Endometrial microvascular endothelial cells (primary cell): ENCODE data around the gene GJB2. TPM values are rescaled to one million over a fixed set of nuclear protein-coding genes. Genes with fewer than 3 reads are reported as not detected.

Experiments used
- in situ Hi-C: cut with HindIII; loops from 2 replicates; pipeline ENCODE4 v1.10.0; 2017; ENCODE audit warnings: low sequenced_read_pairs, low pct_unique_long_range_greater_than_20kb; ENCODE audit errors: inconsistent ontology term
- total RNA-seq: library from RNA; depleted of rRNA; stranded (reverse); fragments of >200 nt; gene quantifications from one replicate; pipeline ENCODE4 v1.2.3, GENCODE V29; 2015; ENCODE audit errors: inconsistent ontology term

The GJB2 gene
- total RNA-seq, 1 donor from 2014 or later = not detected

DNA sequence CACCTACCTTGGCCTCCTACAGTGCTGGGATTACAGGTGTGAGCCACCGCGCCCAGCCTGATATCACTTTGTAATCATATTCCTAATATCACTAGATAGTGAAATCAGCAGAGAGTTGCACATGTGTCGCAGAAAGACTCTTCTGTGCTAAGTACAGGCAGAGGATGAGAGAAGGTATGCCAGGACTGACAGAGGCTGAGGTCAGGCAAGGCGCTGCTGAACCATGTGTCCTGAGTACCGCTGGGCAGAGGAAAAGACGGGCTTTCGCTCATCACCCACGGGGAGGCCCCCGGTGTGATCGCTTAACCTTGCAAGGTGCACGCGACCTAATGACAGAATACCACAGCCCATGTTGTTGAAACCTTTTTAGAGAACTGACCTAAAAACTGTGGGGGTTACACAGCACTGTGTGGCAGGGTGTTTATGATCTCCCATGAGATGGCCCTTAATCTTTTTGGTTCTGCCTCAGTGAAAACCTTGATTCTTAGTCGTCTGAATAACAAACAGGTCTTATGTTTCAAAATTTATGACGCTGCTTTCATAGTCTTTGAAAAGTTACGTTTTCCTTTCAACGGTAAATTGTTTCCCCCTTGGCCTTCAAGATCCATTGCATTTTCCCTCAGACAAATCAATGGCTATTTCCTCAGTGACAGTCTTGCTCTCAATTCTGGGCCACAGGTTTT lies 44.1 kb downstream of the GJB2 start:
- in situ Hi-C loops = no loop called here

DNA sequence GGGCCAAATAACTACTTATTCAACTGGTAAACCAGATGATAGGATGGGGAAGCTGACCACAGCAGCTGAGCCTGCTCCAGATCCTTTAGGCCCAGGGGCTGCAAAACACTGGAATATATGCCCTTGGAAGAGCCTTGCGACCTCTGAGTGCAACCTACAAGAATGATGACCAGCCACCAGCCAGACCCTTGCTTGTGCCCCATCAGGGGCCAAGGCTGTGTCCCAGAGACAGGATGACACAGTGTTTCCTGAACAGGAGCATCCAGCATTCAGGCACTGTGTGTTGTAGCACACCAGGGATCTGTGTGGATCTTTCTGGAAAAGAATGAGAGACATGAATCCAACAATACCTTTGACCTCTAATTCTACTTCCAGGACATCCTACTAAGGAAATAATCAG lies 46.4 kb downstream of the GJB2 start:
- in situ Hi-C loops = no loop called here

DNA sequence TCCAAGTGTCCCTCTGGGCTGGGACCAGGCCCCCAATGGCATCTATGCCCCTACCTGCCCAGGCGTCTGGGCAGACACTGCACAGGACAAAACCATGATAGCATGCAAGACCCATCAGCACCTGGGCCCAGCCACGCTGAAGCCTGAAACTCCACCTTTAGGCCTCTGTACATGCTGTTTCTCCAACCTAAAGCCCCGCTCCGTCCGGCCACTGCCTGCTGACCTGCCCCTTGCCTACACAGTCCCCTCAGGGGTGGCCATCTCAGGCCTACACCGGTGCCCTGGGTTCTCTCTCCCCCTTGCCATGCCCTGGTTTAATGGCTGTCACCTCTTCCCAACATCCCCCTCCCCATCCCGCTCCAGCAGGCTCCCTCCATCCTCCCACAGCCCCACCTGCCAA lies 47.2 kb downstream of the GJB2 start:
- in situ Hi-C loops = no loop called here

DNA sequence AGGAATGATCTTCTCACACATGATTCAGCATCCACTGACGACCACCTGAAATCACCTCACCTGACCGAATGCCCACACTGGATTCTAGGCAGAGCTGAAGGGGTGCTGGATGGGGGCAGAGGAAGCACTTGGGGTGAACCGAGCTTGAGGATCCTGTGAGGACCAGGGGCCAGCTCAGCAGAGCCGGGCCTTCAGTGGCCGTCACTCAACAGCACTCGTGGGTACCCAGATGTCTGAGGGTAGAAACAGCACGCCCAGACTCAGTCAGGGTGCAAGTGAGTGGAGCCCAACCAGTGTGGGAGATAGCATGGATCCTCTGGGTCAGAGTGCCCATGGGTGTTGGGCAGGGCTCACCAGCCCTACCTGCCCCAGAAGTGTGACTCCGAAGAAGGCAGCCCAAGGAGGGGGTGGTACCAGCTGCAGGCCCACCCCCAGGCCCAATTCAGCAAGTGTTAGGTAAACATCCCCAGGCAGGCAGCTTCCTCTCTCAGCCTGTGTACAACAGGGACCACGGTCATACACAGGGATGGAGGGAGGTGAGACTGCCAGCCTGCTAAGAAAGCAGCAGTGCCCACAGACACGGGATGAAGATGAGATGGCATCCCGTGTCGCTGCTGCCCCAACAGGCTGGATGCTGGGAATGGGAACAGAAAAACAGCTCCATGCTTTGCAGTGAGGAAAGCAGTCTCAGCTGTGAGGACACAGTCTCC lies 48.4 kb downstream of the GJB2 start:
- in situ Hi-C loops = no loop called here

DNA sequence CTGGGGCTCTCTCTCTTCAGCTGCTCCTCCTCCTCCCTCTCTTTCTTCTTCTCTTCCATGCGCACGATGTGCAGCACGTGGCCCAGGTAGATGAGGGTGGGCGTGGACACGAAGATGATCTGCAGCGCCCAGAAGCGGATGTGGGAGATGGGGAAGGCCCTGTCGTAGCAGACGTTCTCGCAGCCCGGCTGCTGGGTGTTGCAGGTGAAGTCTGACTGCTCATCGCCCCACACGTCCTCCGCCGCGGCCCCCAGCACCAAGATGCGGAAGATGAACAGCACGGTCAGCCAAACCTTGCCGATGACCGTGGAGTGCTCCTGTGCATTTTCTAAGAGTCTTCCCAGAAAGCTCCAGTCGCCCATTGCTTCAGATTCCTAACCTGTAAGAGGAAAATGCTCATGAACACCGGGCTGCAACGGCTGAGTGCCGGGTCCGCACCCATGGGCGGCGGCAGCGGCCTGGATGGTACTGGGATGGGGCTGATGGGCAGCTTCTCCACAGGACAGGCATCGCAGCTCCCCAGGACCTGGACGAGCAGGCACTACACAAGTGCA lies 49.7 kb downstream of the GJB2 start:
- in situ Hi-C loops = no loop called here

DNA sequence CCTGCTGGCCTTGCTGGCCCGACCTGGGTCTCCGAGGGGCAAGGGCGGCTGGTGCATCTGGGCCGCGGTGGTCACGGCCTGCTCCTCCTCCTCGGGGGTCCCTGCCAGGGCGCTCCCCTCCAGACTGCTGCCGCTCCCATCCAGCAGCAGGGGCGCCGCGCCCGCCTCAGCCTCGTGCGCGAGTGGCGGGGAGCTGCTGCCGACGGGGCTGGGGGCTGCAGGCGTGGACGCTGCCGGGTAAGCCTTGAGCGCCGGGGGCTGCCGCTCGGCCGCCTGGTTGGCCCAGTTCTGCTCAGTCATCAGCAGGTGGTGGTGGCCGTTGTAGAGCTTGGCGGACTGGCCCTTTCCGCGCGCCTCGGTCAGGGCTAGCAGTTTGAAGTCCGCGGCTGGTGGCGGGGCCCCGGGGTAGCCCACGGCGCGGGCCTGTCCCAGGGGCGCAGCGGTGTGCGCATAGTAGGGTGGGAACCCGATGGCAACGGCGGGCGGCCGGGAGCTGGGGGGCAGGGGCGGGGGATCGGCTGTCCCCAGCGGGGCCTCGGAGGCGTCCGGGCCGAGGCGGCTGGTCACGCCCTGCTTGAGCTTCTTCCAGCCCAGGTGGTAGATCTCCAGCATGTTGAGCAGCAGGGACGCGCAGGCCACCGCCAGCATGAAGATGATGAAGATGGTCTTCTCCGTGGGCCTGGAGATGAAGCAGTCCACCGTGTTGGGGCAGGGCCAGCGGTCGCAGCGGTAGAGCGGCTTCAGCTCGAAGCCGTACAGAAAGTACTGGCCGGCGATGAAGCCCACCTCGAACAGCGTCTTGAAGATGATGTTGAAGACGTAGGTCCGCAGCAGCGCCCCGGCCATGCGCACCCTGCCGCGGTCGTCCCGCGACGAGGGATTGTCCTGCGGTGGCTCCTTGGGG lies 50.5 kb downstream of the GJB2 start:
- in situ Hi-C loops = no loop called here

DNA sequence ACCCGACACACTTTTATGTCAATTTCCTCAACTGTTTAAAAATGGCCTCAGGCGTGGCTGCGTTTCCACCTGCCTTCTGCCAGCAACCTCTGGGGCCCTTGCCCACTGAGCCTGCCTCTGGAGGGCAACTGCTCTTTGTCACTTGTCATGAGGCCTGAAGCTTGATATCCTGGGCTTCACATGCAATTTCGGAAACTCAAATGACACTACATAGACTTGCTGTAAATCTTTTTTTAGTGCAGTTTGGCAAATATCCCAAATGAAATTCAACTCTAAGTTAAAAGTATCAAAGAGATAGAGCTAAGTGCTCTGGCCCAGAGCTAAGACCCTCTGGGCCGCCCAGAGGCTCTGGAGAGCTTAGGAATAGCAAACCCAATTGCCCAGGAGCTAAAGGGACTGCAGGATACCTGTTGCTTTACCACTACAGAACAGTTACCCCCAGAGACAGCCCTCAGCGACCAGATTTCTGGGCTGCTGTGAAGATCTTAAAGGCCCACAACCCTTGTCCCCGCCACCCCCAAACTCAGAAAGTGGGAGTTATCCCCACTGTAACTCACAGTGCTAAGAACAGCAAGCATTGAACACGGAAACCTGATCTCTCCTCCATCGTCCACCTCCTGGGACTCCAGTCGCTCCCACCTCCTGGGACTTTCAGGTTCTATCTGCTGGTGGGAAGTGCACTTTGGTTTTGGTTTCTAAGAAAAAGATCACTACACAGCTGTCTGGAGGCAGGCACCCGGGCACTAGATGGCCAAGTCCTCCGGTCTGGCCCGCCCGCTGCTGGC lies 51.3 kb downstream of the GJB2 start:
- in situ Hi-C loops = no loop called here

DNA sequence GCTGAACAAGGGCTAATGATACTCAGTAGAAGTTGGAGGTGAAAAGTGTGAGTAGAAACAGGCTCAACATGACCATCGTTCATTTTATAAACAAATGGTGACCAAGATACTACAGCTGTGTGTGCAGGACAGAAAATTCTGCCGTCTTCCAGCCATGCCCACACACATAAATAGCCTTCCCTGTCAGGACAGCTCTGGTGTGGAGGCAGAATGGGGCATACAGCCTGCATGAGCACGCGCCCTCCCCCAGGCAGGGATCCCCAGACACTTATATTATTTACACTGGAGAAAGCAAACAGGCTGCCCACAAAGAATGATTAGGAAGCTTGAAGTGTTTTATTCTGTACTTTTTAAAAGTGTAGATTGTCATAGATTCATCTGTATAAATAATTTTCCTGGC lies 52.3 kb downstream of the GJB2 start:
- in situ Hi-C loops = no loop called here

DNA sequence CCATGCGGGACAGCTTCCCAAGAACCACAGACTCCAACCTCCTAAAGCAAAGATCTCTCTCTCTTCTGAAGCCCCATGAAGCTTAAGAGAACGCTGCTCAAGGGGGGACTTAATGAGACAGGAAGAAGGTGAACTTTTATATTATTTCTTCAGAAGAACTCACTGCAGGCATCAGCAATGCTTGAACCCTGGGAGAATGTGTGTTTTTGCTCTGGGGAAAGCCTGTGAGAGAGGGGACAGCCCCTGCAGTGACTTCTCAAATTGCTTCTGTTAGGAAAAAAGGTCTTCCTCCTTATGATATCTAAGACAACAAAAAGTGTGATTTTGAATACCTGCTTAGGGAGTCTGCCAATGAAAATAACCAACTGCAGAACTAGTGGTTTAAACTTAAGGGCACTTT lies 54.9 kb downstream of the GJB2 start:
- in situ Hi-C loops = no loop called here

Other genes starting within 250 kb of the GJB2 start
- gene ZMYM2, start 234.2 kb downstream of the GJB2 start, total RNA-seq = 28.2 TPM
- not detected for gene GJA3, start 31.9 kb downstream of the GJB2 start, total RNA-seq
- gene GJB6, start 39.4 kb upstream of the GJB2 start, total RNA-seq = not detected